ENCODE results near the gene HOXA9. TPM values are rescaled to one million over a fixed set of nuclear protein-coding genes. Genes with fewer than 3 reads are reported as not detected.

Gene HOXA9
- total and polyA plus RNA-seq, 4 donors = 0.02 to 0.70 TPM; not detected in 2

DNA sequence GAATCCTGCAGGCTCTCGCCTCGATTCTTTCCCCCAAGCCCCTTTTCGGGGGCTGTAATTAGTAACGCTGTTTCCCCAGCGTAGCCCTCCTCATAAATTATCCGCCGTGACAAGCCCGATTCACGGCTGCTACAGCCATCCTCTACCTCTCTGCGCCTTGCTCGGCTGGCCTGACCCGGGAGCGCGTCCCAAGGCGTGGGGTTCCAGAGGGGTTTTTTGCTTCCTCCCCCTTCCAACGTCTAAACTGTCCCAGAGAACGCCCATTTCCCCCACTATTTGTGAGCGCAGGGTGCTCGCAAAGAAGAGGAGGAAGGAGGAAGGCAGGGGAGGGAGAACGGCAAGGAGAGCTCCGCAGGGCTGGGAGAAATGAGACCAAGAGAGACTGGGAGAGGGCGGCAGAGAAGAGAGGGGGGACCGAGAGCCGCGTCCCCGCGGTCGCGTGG is 22.7 kb downstream of the HOXA9 start:
- peaks cover 0 to 11% (median 0%) of the 10 kb centered on the region in 4 donors for H3K9me3 ChIP-seq (ENCODE audit: control insufficient read depth in 4 of 4, low read length in 3 of 4)
- H3K4me3 ChIP-seq (ENCODE audit: low read depth in 1 of 3, low read length in 3 of 3) = peak overlapping the region in 1 of 3 donors; percentile 45
- no peak for DNase-seq (ENCODE audit: low spot score)
- no peaks in the 10 kb centered on the region for H3K36me3 ChIP-seq (ENCODE audit: control insufficient read depth in 4 of 4, insufficient read depth in 3 of 4, low read depth in 1 of 4, low read length in 3 of 4)
- peaks cover 5 to 30% (median 16%) of the 10 kb centered on the region in 4 donors for H3K27me3 ChIP-seq (ENCODE audit: control insufficient read depth in 4 of 4, insufficient read depth in 4 of 4, low read length in 3 of 4)
- TF ChIP-seq, protein P1, sequence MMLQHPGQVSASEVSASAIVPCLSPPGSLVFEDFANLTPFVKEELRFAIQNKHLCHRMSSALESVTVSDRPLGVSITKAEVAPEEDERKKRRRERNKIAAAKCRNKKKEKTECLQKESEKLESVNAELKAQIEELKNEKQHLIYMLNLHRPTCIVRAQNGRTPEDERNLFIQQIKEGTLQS (IDR thresholded peaks at IDR 0.05) = no peak
- TF ChIP-seq RAD21 (IDR thresholded peaks at IDR 0.05) (no peak), FOXA1 (IDR thresholded peaks at IDR 0.05) (no peak), YY1 (IDR thresholded peaks at IDR 0.05) (no peak), JUND (IDR thresholded peaks at IDR 0.05) (no peak)
- peak overlapping the region; percentile 52 to 72 for H3K27ac ChIP-seq (ENCODE audit: low read depth in 1 of 2, low read length in 2 of 2)
- 10% methylated on average over 29 of the region's 29 CpGs for WGBS
- H3K4me1 ChIP-seq (ENCODE audit: control insufficient read depth in 4 of 4, insufficient read depth in 4 of 4, low read length in 3 of 4) = peaks cover 0 to 19% (median 8%) of the 10 kb centered on the region in 4 donors
- no peak overlapping the region for H3K9ac ChIP-seq (ENCODE audit: low read depth in 1 of 2, low read length in 2 of 2)

DNA sequence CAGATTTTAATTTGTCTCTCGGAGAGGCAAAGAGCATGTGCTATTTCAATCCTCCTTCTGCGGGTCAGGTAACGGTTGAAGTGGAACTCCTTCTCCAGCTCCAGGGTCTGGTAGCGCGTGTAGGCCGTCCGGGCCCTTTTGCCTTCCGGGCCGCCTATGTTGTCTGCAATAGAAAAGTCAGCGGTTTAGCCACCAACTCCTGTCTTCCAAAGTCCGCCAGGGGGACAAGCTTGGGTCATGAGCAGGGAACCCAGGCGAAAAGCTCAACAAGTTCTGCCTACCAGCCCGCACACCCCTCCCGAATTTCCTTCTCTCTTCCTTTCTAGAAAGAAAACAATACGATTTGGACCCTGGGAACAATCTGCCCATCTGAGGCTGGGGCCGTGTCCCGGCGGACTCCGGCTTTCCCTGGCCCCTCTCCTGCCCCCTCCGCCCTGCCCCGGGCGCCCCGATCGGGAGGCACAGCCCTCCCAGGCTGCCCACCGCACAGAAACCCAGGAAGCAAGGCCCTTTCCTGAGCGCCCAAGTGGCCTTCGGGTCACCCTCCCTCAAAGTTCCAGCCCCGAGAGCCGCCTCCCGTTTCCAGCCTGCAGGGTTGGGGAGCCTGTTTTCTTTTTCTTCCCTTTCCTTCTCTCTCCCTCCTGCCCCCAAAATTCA is 23.3 kb downstream of the HOXA9 start:
- Histone ChIP-seq H3K9me3 (ENCODE audit: control insufficient read depth in 4 of 4, low read length in 3 of 4) (peaks cover 0 to 11% (median 0%) of the 10 kb centered on the region in 4 donors), H3K9ac (ENCODE audit: low read depth in 1 of 2, low read length in 2 of 2) (no peak overlapping the region), H3K4me3 (ENCODE audit: low read depth in 1 of 3, low read length in 3 of 3) (peak overlapping the region in 1 of 3 donors; percentile 45), H3K27me3 (ENCODE audit: control insufficient read depth in 4 of 4, insufficient read depth in 4 of 4, low read length in 3 of 4) (peaks cover 4 to 30% (median 15%) of the 10 kb centered on the region in 4 donors), H3K27ac (ENCODE audit: low read depth in 1 of 2, low read length in 2 of 2) (peak overlapping the region in 1 of 2 donors; percentile 72), H3K36me3 (ENCODE audit: control insufficient read depth in 4 of 4, insufficient read depth in 3 of 4, low read depth in 1 of 4, low read length in 3 of 4) (no peaks in the 10 kb centered on the region), H3K4me1 (ENCODE audit: control insufficient read depth in 4 of 4, insufficient read depth in 4 of 4, low read length in 3 of 4) (peaks cover 0 to 14% (median 8%) of the 10 kb centered on the region in 4 donors)
- TF ChIP-seq, protein P2, sequence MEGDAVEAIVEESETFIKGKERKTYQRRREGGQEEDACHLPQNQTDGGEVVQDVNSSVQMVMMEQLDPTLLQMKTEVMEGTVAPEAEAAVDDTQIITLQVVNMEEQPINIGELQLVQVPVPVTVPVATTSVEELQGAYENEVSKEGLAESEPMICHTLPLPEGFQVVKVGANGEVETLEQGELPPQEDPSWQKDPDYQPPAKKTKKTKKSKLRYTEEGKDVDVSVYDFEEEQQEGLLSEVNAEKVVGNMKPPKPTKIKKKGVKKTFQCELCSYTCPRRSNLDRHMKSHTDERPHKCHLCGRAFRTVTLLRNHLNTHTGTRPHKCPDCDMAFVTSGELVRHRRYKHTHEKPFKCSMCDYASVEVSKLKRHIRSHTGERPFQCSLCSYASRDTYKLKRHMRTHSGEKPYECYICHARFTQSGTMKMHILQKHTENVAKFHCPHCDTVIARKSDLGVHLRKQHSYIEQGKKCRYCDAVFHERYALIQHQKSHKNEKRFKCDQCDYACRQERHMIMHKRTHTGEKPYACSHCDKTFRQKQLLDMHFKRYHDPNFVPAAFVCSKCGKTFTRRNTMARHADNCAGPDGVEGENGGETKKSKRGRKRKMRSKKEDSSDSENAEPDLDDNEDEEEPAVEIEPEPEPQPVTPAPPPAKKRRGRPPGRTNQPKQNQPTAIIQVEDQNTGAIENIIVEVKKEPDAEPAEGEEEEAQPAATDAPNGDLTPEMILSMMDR (IDR thresholded peaks at IDR 0.05; ENCODE audit: low read depth, low read length, missing input control) = peak; percentile 2
- TF ChIP-seq HNF4G (IDR thresholded peaks at IDR 0.05) (no peak), SP1 (IDR thresholded peaks at IDR 0.05) (no peak)
- 23% methylated on average over 30 of the region's 30 CpGs for WGBS
- no peak for DNase-seq (ENCODE audit: low spot score)

DNA sequence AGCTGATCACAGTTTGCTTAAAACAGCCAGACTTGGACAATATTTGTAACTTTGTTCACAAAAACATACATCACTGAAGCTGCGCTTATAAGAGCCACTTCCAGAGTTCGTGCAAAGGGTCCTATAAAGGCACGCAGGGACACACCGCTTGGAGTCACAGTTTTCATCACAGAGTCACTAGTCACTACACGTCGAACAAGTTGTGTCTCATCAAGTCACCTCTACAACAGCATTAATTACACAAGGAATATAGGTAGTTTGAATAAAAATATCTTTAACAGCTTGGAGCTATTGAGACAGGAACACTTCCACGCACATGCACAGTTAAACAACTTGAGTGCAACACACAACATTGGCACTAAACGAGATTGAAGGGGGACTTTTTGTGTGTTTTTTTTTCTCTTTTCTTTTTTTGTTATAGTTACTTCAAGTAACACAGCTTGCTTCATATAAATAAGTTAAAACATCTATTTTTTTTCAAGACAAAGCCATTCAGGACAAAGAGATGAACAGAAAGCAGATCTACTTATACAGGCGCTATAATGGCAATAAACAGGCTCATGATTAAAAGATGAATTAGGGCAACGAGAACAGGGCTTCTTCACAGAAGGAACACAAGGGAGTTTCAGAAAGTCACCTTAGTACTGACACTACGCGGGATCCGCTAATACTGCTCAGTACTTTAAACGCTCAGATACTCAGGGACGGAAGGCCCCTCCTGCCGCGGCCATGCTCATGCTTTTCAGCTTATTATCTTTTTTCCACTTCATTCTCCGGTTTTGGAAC is 24.0 kb downstream of the HOXA9 start:
- H3K4me1 ChIP-seq (ENCODE audit: control insufficient read depth in 4 of 4, insufficient read depth in 4 of 4, low read length in 3 of 4) = peaks cover 0 to 14% (median 8%) of the 10 kb centered on the region in 4 donors
- no peaks in the 10 kb centered on the region for H3K36me3 ChIP-seq (ENCODE audit: control insufficient read depth in 4 of 4, insufficient read depth in 3 of 4, low read depth in 1 of 4, low read length in 3 of 4)
- H3K4me3 ChIP-seq (ENCODE audit: low read depth in 1 of 3, low read length in 3 of 3) = no peak overlapping the region
- H3K9ac ChIP-seq (ENCODE audit: low read depth in 1 of 2, low read length in 2 of 2) = no peak overlapping the region
- H3K27ac ChIP-seq (ENCODE audit: low read depth in 1 of 2, low read length in 2 of 2) = no peak overlapping the region
- H3K27me3 ChIP-seq (ENCODE audit: control insufficient read depth in 4 of 4, insufficient read depth in 4 of 4, low read length in 3 of 4) = peaks cover 6 to 27% (median 14%) of the 10 kb centered on the region in 4 donors
- H3K9me3 ChIP-seq (ENCODE audit: control insufficient read depth in 4 of 4, low read length in 3 of 4) = peaks cover 0 to 11% (median 0%) of the 10 kb centered on the region in 4 donors
- no peak for DNase-seq (ENCODE audit: low spot score)
- WGBS = 34% methylated on average over 18 of the region's 18 CpGs
- no peak for TF ChIP-seq EGR1 (IDR thresholded peaks at IDR 0.05; ENCODE audit: low read depth in 2 of 2)
- no peak for TF ChIP-seq GABPA (IDR thresholded peaks at IDR 0.05 in 1 of 2, conservative IDR thresholded peaks at IDR 0.05 in 1 of 2)
- TF ChIP-seq, protein P2 (IDR thresholded peaks at IDR 0.05; ENCODE audit: low read depth, low read length, missing input control) = no peak
- TF ChIP-seq, protein P3, sequence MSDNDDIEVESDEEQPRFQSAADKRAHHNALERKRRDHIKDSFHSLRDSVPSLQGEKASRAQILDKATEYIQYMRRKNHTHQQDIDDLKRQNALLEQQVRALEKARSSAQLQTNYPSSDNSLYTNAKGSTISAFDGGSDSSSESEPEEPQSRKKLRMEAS (IDR thresholded peaks at IDR 0.05) = no peak
- TF ChIP-seq HNF4A (conservative IDR thresholded peaks at IDR 0.05) = no peak
- no peak for TF ChIP-seq FOXA1 (IDR thresholded peaks at IDR 0.05)
- no peak for TF ChIP-seq TAF1 (conservative IDR thresholded peaks at IDR 0.05)
- TF ChIP-seq RAD21 (IDR thresholded peaks at IDR 0.05) = no peak
- TF ChIP-seq JUND (IDR thresholded peaks at IDR 0.05) = no peak
- no peak for TF ChIP-seq YY1 (IDR thresholded peaks at IDR 0.05)
- TF ChIP-seq RXRA (IDR thresholded peaks at IDR 0.05) = no peak
- no peak for TF ChIP-seq SP1 (IDR thresholded peaks at IDR 0.05)
- TF ChIP-seq, protein P4, sequence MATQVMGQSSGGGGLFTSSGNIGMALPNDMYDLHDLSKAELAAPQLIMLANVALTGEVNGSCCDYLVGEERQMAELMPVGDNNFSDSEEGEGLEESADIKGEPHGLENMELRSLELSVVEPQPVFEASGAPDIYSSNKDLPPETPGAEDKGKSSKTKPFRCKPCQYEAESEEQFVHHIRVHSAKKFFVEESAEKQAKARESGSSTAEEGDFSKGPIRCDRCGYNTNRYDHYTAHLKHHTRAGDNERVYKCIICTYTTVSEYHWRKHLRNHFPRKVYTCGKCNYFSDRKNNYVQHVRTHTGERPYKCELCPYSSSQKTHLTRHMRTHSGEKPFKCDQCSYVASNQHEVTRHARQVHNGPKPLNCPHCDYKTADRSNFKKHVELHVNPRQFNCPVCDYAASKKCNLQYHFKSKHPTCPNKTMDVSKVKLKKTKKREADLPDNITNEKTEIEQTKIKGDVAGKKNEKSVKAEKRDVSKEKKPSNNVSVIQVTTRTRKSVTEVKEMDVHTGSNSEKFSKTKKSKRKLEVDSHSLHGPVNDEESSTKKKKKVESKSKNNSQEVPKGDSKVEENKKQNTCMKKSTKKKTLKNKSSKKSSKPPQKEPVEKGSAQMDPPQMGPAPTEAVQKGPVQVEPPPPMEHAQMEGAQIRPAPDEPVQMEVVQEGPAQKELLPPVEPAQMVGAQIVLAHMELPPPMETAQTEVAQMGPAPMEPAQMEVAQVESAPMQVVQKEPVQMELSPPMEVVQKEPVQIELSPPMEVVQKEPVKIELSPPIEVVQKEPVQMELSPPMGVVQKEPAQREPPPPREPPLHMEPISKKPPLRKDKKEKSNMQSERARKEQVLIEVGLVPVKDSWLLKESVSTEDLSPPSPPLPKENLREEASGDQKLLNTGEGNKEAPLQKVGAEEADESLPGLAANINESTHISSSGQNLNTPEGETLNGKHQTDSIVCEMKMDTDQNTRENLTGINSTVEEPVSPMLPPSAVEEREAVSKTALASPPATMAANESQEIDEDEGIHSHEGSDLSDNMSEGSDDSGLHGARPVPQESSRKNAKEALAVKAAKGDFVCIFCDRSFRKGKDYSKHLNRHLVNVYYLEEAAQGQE (IDR thresholded peaks at IDR 0.05) = no peak
